GM08714 (cell line): ENCODE data around the gene DYRK2.

Experiments used
- H3K4me3 ChIP-seq: fragments of 200-500 bp; sonication (Bioruptor generic); 2 replicates; pipeline ENCODE4 v1.5.1; 2014; ENCODE audit warnings: mild to moderate bottlenecking, low read length, inconsistent platforms
- ZNF274 ChIP-seq: IDR thresholded peaks from 2 replicates; pipeline ENCODE4 v1.6.1; 2012; ENCODE audit warnings: mild to moderate bottlenecking, low read depth, low read length

DYRK2 gene

DNA sequence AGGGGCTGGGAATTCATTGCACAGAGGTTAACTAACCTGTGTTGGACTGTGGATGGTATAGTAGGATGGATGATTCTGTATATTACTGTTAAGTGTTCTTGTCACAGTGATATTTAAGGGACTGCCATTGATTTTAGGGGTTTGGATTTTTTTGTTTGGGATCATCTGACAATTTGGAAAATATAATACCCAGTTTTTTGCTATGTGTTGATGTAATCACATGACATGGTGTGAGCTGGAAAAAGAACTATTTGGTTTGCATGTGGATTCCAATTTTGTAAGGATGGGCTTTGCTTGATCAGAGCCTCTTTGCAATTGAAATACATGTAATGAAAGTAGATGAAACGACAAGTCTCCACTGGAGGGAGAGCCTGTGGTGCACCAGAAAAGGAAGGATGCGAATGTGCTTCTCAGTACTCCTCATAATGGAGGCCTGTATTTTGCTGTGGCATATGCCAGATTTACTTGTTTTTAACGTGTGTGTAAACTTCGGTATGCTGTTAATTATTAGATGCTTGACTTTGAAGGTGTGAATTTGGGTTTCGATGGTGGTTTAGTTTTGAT lies 2.7 kb downstream of the DYRK2 start:
- TF ChIP-seq ZNF274: no peak
- peak overlapping the region; percentile 92; the same call in 1 of the 2 replicates for H3K4me3 ChIP-seq

DNA sequence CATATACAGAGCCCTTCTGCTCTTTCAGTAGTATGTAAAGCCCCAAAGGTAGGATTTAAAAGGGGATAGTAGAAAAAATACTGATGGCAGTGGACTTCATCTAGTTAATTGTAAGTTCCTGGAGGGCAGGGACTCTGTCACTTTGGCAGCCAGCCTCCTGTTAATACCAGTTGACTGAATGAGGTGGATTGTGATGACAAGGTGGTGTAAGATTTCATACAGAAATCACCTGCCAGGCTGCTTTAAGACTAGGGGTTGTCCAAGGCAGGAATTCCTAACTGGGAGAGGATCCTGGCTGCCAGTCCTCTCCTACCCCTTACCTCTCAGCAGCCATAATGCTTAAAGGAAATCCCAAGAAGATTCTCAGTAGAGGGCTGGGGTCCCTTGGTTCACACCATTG lies 7.3 kb downstream of the DYRK2 start:
- no peak for TF ChIP-seq ZNF274
- no peak overlapping the region for H3K4me3 ChIP-seq

DNA sequence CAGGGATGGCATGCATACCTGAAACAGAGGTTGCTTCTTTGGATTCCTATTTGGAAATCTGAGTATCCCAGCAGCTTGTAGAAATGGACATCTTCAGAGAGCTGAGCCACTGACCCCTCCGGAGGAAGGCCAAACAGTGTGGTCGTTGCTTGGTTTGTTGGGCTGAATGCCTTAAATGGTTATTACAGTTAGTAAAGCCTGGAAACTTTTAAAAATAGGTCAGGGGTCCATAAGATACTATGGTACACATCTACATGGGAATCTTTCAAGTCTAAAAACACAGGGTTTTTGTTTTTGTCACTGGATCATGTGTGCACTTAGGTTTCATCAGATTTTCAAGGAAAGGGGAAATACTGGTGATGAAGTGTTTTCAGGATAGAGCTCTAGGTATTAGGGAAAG lies 7.7 kb downstream of the DYRK2 start:
- H3K4me3 ChIP-seq: no peak overlapping the region
- no peak for TF ChIP-seq ZNF274

DNA sequence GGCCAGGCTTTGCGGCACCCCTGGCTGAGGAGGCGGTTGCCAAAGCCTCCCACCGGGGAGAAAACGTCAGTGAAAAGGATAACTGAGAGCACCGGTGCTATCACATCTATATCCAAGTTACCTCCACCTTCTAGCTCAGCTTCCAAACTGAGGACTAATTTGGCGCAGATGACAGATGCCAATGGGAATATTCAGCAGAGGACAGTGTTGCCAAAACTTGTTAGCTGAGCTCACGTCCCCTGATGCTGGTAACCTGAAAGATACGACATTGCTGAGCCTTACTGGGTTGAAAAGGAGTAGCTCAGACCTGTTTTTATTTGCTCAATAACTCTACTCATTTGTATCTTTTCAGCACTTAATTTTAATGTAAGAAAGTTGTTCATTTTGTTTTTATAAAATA lies 9.9 kb downstream of the DYRK2 start:
- no peak for TF ChIP-seq ZNF274
- H3K4me3 ChIP-seq: no peak overlapping the region

DNA sequence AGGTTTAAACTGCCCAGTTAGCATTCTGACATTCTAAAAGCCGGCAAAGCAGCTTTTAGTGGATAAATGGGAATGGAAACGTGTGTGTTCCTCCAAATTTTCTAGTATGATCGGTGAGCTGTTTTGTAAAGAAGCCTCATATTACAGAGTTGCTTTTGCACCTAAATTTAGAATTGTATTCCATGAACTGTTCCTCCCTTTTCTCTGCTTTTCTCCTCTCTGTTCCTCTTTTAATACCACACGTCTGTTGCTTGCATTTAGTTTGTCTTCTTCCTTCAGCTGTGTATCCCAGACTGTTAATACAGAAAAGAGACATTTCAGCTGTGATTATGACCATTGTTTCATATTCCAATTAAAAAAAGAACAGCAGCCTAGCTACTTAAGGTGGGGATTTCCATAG lies 10.7 kb downstream of the DYRK2 start:
- no peak overlapping the region for H3K4me3 ChIP-seq
- no peak for TF ChIP-seq ZNF274

DNA sequence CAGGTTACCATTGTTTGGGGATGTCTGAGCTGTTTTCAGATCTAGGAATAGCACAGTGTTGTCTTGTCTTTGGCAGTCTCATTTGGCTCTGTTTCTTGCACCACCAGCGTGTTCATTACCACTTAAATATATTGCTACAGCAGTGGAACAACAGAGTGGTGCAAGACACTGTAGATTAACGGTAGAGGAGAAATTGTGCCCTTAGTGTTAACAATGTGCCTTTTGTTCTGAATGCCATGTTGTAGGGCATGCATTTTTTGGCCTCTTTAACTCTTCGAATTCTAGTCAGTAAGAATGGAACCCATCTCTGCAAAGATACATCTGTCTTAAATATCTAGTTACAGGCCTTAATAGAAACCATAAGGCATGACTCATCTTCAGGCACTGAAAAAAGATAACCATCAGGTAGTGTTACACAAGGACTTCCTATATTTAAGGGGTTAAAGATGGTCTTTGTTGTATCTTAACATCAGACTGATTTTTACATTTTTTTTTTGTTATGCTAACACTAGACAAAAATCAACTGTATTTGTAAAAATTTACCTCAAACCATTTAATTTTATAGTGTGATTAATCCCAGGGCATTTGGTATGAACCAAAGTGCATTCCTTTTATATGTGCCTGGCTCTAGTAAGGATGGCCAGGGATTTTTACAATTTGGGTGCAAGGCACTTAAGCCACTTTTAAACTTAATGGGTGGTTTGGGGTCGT lies 12.9 kb downstream of the DYRK2 start:
- H3K4me3 ChIP-seq: no peak overlapping the region
- no peak for TF ChIP-seq ZNF274

DNA sequence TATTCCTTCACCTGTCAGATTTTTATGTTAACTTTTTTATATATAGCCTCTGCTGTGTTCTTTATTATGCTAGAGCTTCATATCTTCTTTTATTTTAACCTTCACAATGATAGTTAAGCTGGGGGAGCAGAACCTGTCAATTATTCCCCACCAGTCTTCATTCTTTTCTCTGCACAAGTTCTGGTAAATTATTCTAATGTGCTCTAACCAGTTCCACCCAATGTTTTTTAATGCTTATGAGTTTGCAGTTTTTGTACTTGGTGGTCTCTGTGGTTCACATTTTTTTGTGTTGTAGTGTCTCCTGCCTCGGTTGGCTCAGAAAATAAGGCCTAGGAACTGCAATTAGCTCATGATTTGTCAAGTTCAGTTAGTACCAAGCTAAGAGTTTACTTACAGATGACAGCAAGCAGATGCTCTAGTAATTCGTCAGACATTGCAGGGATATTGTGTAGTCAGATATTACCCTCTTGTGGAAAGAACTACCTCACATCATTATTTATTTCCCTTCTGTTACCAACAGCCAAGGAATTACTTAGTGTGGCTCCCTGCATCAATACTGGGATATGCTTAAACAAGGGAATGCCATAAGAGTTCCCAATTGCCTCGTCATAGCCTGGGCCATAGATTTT lies 14.5 kb downstream of the DYRK2 start:
- no peak overlapping the region for H3K4me3 ChIP-seq
- no peak for TF ChIP-seq ZNF274

DNA sequence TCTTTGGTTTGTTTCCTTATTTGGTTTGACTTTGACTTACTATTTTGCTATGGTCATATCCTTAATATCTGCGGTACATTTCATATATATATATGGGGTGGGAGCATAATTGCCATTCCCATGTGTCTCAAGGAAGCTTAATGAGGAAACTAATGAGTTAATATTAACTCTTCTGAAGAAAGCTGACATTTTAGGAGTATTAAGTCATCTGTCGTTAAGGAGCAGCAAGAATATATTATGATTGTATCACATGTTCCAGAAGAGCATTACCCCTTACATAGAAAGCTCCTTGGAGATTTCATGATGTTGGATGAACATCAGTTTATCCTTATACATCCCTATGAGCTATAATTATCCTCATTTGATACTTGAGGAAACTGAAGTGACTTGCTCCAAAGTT lies 15.6 kb downstream of the DYRK2 start:
- TF ChIP-seq ZNF274: no peak

DNA sequence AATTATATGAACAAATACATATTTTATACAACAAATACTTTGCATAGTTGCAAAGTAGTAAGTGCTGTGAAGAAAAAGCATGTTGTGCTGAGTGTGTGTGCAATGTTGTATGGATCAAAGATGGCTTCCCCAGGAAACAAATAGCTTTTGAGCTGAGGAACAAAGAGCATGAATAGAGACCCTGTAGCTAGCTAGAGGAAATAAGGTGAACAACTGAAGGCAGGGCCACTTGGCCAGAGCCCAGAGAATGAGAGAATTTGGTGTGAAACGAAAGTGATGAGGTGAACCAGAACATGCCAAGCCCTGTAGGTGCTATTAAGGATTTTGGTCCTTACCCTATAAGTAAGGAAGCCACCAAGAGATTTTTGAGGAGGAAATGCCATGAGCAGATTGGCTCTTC lies 17.1 kb downstream of the DYRK2 start:
- no peak for TF ChIP-seq ZNF274
- H3K4me3 ChIP-seq: no peak overlapping the region

More for the DNA sequence above, 15.6 kb downstream of the DYRK2 start:
- no peak overlapping the region for H3K4me3 ChIP-seq

DNA sequence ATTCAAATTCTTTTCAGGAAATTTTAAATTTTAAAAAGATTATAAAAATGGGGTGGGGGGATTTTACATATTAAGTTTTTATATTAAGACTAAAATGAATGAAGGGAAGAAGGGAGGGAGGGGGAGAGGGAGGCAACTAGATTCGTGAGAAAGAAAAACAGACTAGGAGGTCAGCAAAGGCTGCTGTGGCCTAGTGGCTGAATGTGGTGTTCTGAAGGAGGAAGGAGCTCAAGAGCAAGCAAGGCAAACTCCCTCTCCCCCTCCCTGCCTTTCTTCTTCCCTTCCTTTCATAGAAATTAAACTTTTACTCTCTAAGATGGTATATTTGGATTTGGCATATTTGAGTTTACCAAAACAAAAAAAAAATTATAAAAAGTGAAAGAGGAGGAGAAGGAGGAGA lies 18.1 kb downstream of the DYRK2 start:
- TF ChIP-seq ZNF274: no peak
- H3K4me3 ChIP-seq: no peak overlapping the region

DNA sequence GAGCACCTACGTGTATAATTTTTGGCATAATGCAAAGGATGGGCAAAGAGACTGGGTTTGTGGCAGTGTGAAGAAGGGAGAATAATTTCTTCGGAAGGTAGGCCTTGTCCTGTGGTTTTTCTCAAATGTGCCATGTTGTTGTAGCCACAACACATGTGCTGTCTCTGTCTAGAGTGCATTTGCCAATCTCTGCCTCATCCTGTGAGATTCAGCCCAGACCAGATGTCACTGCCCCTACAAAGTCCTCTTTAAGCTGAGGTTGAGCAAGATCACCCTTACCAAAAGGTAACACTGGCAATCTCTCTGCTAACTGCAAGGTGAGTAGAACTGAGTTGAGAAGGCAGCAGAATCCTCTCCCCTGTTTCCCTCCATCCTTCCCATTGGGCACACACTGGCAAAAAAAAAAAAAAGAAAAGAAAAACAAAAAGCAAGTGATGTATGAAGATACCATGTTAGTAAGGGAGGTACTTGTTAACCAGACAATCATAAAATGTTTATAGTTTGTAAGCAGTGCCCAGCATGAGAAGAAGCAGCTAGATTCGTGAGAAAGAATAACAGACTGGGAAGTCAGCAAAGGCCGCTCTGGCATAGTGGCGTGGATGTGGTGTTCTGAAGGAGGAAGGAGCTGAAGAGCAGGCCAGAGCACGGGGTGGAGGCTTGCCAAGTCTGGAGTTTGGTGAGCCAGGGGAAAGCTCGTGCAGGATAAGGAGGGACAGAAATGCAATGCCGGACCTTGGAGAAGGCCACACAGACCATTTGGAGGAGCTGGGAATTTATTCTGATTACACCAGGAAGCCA lies 18.9 kb downstream of the DYRK2 start:
- TF ChIP-seq ZNF274: no peak
- no peak overlapping the region for H3K4me3 ChIP-seq

DNA sequence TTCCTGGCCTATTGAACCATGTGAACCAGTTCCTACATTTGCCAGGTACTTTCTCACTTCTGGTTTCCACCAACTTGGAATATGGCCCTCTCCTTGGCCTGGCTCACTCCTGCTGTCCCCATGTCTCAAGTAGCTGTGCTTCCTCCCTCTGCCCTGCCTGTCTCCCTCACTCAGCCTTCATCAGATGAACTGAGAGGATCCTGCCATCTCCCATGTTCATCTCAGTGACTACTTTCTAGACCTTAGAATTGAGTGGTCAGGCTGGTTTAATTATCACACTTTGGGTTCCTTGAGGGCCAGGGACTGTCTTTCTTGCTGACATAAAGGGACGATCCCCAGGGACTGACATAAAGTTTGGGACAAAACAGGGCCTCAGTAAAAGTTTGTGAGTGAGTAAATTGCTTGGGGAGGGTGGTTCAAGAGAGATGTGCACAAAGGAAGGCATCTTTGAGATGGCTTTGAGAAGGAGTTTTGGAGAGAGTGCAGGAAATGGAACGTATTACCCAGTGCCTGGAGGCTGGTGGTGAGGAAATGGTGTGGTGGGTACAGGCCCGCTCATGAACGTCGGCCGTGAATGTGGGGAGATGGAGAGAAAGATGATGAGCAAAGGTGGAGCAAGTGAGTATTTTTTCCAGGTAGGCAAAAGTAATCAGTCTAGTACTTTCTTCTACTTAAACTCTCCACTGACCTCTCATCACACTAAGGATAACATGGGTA lies 20.8 kb downstream of the DYRK2 start:
- H3K4me3 ChIP-seq: no peak overlapping the region
- TF ChIP-seq ZNF274: no peak

DNA sequence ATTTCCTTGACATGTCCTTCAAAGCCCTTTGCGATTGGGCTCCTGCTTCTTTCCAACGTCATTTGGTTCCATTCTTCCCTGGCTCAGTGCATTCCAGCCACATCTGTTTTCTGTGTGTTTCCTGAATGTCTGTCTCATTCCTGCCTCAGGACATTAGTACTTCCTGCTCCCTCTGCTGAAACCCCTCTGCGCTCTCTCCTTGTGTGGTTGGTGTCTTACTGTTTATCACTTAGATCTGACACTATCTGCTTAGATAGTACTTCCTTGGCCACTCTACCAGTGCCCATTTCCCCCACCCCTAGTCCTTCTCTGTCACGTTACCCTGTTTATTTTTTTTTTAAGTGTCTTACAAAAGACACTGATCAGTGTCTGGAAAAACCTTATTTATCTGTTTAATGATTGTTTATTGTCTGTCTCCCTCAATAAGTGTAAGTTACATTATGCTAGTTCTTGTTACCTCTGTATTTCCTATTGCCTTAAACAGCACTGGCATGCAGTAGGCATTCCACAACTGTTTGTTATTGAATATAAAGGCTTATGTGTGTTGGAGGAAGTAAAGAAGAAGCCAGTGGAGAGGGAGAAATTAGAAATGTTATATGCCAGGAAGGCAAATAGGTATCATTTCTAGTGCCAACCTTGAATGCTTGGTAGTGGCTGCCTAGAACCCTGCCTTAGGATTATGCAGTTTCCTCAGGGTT lies 21.5 kb downstream of the DYRK2 start:
- H3K4me3 ChIP-seq: no peak overlapping the region
- no peak for TF ChIP-seq ZNF274
